HG03442 (cell line): ENCODE results near the gene SLIT3.

Source experiments
- ATAC-seq: cut with Tn5 transposase; IDR thresholded peaks from one replicate; pipeline ENCODE4 v1.9.1; 2021; ENCODE audit warnings: mild to moderate bottlenecking, moderate library complexity; ENCODE audit not compliant: unreplicated experiment

Gene SLIT3

GRCh38 chr5:168878135-168878745 lies 422.7 kb downstream of the SLIT3 start:
- no peak for ATAC-seq

GRCh38 chr5:168877132-168877892 lies 423.6 kb downstream of the SLIT3 start:
- no peak for ATAC-seq

GRCh38 chr5:168876419-168876818 lies 424.5 kb downstream of the SLIT3 start:
- no peak for ATAC-seq

- ATAC-seq: no peak
Observed at GRCh38 chr5:168875832-168876231, 425.1 kb downstream of the SLIT3 start.

- ATAC-seq: no peak
Observed at GRCh38 chr5:168874713-168875380, 426.1 kb downstream of the SLIT3 start.

- no peak for ATAC-seq
Observed at GRCh38 chr5:168872246-168872645, 428.7 kb downstream of the SLIT3 start.

- ATAC-seq: no peak
Observed at GRCh38 chr5:168870910-168871309, 430.0 kb downstream of the SLIT3 start.

GRCh38 chr5:168869615-168870227 lies 431.2 kb downstream of the SLIT3 start:
- no peak for ATAC-seq

GRCh38 chr5:168867241-168867640 lies 433.7 kb downstream of the SLIT3 start:
- ATAC-seq: no peak

GRCh38 chr5:168865968-168866367 lies 435.0 kb downstream of the SLIT3 start:
- no peak for ATAC-seq

- no peak for ATAC-seq
Observed at GRCh38 chr5:168863021-168863420, 437.9 kb downstream of the SLIT3 start.

GRCh38 chr5:168860503-168860902 lies 440.4 kb downstream of the SLIT3 start:
- no peak for ATAC-seq

GRCh38 chr5:168860081-168860480 lies 440.9 kb downstream of the SLIT3 start:
- no peak for ATAC-seq

GRCh38 chr5:168859471-168859870 lies 441.5 kb downstream of the SLIT3 start:
- no peak for ATAC-seq

- no peak for ATAC-seq
Observed at GRCh38 chr5:168858994-168859393, 441.9 kb downstream of the SLIT3 start.

GRCh38 chr5:168858371-168858770 lies 442.6 kb downstream of the SLIT3 start:
- no peak for ATAC-seq

- ATAC-seq: no peak
Observed at GRCh38 chr5:168853972-168854371, 447.0 kb downstream of the SLIT3 start.

GRCh38 chr5:168852329-168852728 lies 448.6 kb downstream of the SLIT3 start:
- ATAC-seq: no peak

- ATAC-seq: peak; percentile 67
Observed at GRCh38 chr5:168851902-168852321, 449.0 kb downstream of the SLIT3 start.

- ATAC-seq: no peak
Observed at GRCh38 chr5:168850683-168851082, 450.3 kb downstream of the SLIT3 start.

- no peak for ATAC-seq
Observed at GRCh38 chr5:168848569-168848968, 452.4 kb downstream of the SLIT3 start.
